K562 (cell line): ENCODE measurements around the gene PRKCE.

Source experiments
- CBX2 ChIP-seq: fragments of 200-600 bp; sonication (generic); IDR thresholded peaks from one replicate; pipeline ENCODE4 v1.6.1; 2012; ENCODE audit warnings: mild to moderate bottlenecking, low read length, inconsistent platforms; ENCODE audit not compliant: insufficient read depth, poor library complexity, severe bottlenecking
- KAT7 ChIP-seq: sonication (generic); formaldehyde crosslinking; IDR thresholded peaks from 2 replicates; pipeline ENCODE4 v1.8.0; 2022; ENCODE audit warnings: missing genetic modification reagents, mild to moderate bottlenecking, borderline replicate concordance
- ZNF695 ChIP-seq: fragments of 450-650 bp; formaldehyde crosslinking; IDR thresholded peaks from 2 replicates; pipeline ENCODE4 v1.4.0; 2020; ENCODE audit warnings: mild to moderate bottlenecking, moderate library complexity

DNA sequence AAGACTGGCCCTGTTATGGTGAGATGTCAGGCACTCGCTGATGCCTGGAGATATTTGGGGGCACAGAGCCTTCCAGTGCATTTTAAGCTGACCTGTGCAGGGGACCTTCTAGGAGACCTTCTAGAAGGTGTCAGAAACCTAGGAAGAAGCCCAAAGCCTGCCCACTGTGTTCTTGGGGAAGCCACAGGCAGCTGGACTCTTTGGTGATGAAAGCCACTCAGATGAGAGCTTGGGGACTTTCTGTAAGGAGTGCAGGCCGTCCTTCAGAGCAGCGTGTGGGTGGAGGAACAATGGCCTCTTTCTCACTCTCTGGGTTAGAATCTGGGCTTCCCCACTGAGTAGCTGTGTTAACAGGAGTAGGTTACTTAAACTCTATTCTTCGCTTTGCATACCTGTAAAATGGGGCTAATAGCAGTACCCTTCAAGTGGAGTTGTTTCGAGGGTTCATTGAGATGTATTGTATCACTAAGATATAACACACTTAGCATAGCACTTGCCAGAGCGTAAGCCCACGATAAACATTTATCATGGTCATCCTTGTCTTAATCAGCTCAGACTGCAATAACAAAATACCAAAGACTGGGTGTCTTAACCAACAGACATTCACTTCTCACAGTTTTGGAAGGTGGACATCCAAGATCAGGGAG is 323.4 kb downstream of the PRKCE start:
- TF ChIP-seq KAT7, result no peak
- no peak for TF ChIP-seq CBX2
- no peak for TF ChIP-seq ZNF695
